ENCODE measurements around the gene SNX25.
"Not testable (repeated sequence)": the region's sequence is repeated elsewhere in the genome, so short reads cannot be mapped to it uniquely, and the experiment has no call there.

Gene SNX25

GRCh38 chr4:185304541-185304940 lies 95.1 kb downstream of the SNX25 start:
- no peak for TF ChIP-seq SP1 (IDR thresholded peaks at IDR 0.05)
- no peak for TF ChIP-seq L3MBTL2 (conservative IDR thresholded peaks at IDR 0.05)
- TF ChIP-seq CTBP1 (IDR thresholded peaks at IDR 0.05; ENCODE audit: borderline replicate concordance): no peak
- no peak for TF ChIP-seq FOXK2 (IDR thresholded peaks at IDR 0.05)
- TF ChIP-seq TARDBP (IDR thresholded peaks at IDR 0.05): no peak
- no peak for TF ChIP-seq FOXM1 (IDR thresholded peaks at IDR 0.05; ENCODE audit: borderline replicate concordance)
- TF ChIP-seq SUZ12 (IDR thresholded peaks at IDR 0.05): no peak
- no peak for TF ChIP-seq ARNT (IDR thresholded peaks at IDR 0.05)
- TF ChIP-seq FOXA1 (IDR thresholded peaks at IDR 0.05): no peak
- TF ChIP-seq BHLHE40 (IDR thresholded peaks at IDR 0.05; ENCODE audit: borderline replicate concordance): no peak
- TF ChIP-seq NFRKB (IDR thresholded peaks at IDR 0.05): no peak
- POLR2A ChIA-PET: no interaction called here
- DNase-seq (ENCODE audit: extremely low spot score): no peak
- CTCF ChIA-PET: no interaction called here

GRCh38 chr4:185304944-185305690 lies 95.7 kb downstream of the SNX25 start:
- POLR2A ChIA-PET: no interaction called here
- DNase-seq (ENCODE audit: extremely low spot score): no peak
- TF ChIP-seq ELF4 (IDR thresholded peaks at IDR 0.05) (no peak), FOXK2 (IDR thresholded peaks at IDR 0.05) (no peak), SP1 (IDR thresholded peaks at IDR 0.05) (no peak), ARNT (IDR thresholded peaks at IDR 0.05) (no peak), L3MBTL2 (conservative IDR thresholded peaks at IDR 0.05) (no peak), CTBP1 (IDR thresholded peaks at IDR 0.05; ENCODE audit: borderline replicate concordance) (no peak), HDGF (IDR thresholded peaks at IDR 0.05; ENCODE audit: borderline replicate concordance) (no peak), FOXM1 (IDR thresholded peaks at IDR 0.05; ENCODE audit: borderline replicate concordance) (no peak), SUZ12 (IDR thresholded peaks at IDR 0.05) (no peak)
- CTCF ChIA-PET: no interaction called here

DNA sequence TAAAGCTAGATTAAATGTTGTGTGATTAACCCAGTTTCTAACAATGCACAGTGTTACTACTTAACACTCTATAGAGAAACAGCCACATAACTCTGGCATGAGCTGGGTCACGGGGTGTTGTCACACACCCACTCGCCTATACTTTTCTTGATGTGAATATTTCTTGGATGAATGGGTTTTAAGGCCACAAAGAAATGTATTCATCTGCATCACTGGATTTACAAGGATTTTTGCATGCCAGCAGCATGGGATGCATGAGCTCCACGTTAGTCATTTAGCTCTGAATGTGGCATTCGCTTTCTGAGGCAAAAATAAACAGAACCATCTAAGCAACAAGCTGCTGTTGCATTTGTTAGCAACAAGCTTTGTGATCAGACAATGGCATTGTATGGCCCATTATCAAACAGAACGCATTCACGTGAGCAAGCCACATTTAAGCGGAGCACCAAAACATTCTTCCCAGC lies 96.6 kb downstream of the SNX25 start:
- CTCF ChIA-PET: interaction anchor here (0.7 to 0.9 kb wide), 2 partner anchors 69 to 100 kb away, joined by 4 to 6 read pairs; no protein-coding TSS in a partner anchor
- DNase-seq (ENCODE audit: extremely low spot score): no peak
- POLR2A ChIA-PET: no interaction called here
- TF ChIP-seq ELF4 (IDR thresholded peaks at IDR 0.05) (no peak), FOXM1 (IDR thresholded peaks at IDR 0.05; ENCODE audit: borderline replicate concordance) (no peak)

- TF ChIP-seq LEF1 (IDR thresholded peaks at IDR 0.05; ENCODE audit: borderline replicate concordance): no peak
- no peak for TF ChIP-seq SUZ12 (IDR thresholded peaks at IDR 0.05)
- no peak for DNase-seq (ENCODE audit: extremely low spot score)
- ChIA-PET POLR2A (no interaction called here), CTCF (interaction anchor here (0.6 kb wide), 1 partner anchor 348 kb away, joined by 3 read pairs; no protein-coding TSS in a partner anchor)
Observed at GRCh38 chr4:185307136-185307950, 97.9 kb downstream of the SNX25 start.

GRCh38 chr4:185309770-185310169 lies 100.4 kb downstream of the SNX25 start:
- ChIA-PET POLR2A (no interaction called here), CTCF (no interaction called here)
- TF ChIP-seq ELF4 (IDR thresholded peaks at IDR 0.05) (no peak), FOXA1 (IDR thresholded peaks at IDR 0.05) (no peak), FOXM1 (IDR thresholded peaks at IDR 0.05; ENCODE audit: borderline replicate concordance) (no peak), SP1 (IDR thresholded peaks at IDR 0.05) (no peak), BHLHE40 (IDR thresholded peaks at IDR 0.05; ENCODE audit: borderline replicate concordance) (no peak), ARNT (IDR thresholded peaks at IDR 0.05) (no peak), SUZ12 (IDR thresholded peaks at IDR 0.05) (no peak)
- DNase-seq (ENCODE audit: extremely low spot score): no peak

- POLR2A ChIA-PET: no interaction called here
- DNase-seq (ENCODE audit: extremely low spot score): no peak
- TF ChIP-seq TARDBP (IDR thresholded peaks at IDR 0.05) (no peak), SP1 (IDR thresholded peaks at IDR 0.05) (no peak), HDGF (IDR thresholded peaks at IDR 0.05; ENCODE audit: borderline replicate concordance) (no peak), PKNOX1 (IDR thresholded peaks at IDR 0.05) (no peak), LEF1 (IDR thresholded peaks at IDR 0.05; ENCODE audit: borderline replicate concordance) (no peak), ARNT (IDR thresholded peaks at IDR 0.05) (no peak), FOXA1 (IDR thresholded peaks at IDR 0.05) (no peak), L3MBTL2 (conservative IDR thresholded peaks at IDR 0.05) (no peak), CTBP1 (IDR thresholded peaks at IDR 0.05; ENCODE audit: borderline replicate concordance) (no peak), ELF4 (IDR thresholded peaks at IDR 0.05) (no peak), NFRKB (IDR thresholded peaks at IDR 0.05) (no peak), BHLHE40 (IDR thresholded peaks at IDR 0.05; ENCODE audit: borderline replicate concordance) (no peak), FOXM1 (IDR thresholded peaks at IDR 0.05; ENCODE audit: borderline replicate concordance) (no peak), FOXK2 (IDR thresholded peaks at IDR 0.05) (no peak)
- CTCF ChIA-PET: no interaction called here
Observed at GRCh38 chr4:185311113-185311888, 101.9 kb downstream of the SNX25 start.

DNA sequence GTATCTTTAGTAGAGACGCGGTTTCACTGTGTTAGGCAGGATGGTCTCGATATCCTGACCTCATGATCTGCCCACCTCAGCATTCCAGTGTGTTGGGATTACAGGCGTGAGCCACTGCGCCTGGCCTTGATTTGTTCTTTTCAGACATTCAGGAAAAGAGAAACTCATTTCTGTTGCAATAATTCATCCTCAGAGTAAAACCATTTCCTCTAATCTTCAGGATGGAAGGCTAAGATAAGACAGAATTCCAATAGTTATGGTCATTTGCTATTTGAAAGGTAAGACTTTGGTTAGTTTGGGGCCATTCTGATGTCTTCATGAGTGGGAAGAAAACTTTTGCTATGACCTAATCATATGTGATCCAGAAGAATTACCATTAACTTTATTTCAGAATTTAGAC lies 103.3 kb downstream of the SNX25 start:
- ChIA-PET POLR2A (no interaction called here), CTCF (no interaction called here)
- TF ChIP-seq HDGF (IDR thresholded peaks at IDR 0.05; ENCODE audit: borderline replicate concordance) (no peak), LEF1 (IDR thresholded peaks at IDR 0.05; ENCODE audit: borderline replicate concordance) (no peak), CTBP1 (IDR thresholded peaks at IDR 0.05; ENCODE audit: borderline replicate concordance) (no peak), SUZ12 (IDR thresholded peaks at IDR 0.05) (no peak), FOXA1 (IDR thresholded peaks at IDR 0.05) (no peak), ARNT (IDR thresholded peaks at IDR 0.05) (no peak), ZNF384 (IDR thresholded peaks at IDR 0.05) (no peak), TARDBP (IDR thresholded peaks at IDR 0.05) (no peak), NFRKB (IDR thresholded peaks at IDR 0.05) (no peak), L3MBTL2 (conservative IDR thresholded peaks at IDR 0.05) (no peak), FOXM1 (IDR thresholded peaks at IDR 0.05; ENCODE audit: borderline replicate concordance) (no peak), BHLHE40 (IDR thresholded peaks at IDR 0.05; ENCODE audit: borderline replicate concordance) (no peak), FOXK2 (IDR thresholded peaks at IDR 0.05) (no peak)
- no peak for DNase-seq (ENCODE audit: extremely low spot score)

GRCh38 chr4:185317462-185317861 lies 108.1 kb downstream of the SNX25 start:
- DNase-seq (ENCODE audit: extremely low spot score); CTCF ChIA-PET; POLR2A ChIA-PET: not testable (repeated sequence)

All from HEK293T (cell line).